Ishikawa (cell line): ENCODE measurements around the gene C12orf76.
A peak's percentile ranks its signal among the peaks of the same experiment; 100 is the strongest.

ENCODE experiments used
- CEBPB ChIP-seq: IDR thresholded peaks from 2 replicates; pipeline ENCODE4 v1.6.1; 2012
- CREB1 ChIP-seq: IDR thresholded peaks from 2 replicates; pipeline ENCODE4 v1.6.1; 2012; ENCODE audit warnings: low read depth
- EGR1 ChIP-seq: IDR thresholded peaks from 2 replicates; pipeline ENCODE4 v1.6.1; 2012
- EP300 ChIP-seq: IDR thresholded peaks from 2 replicates; pipeline ENCODE4 v1.6.1; 2012; ENCODE audit warnings: borderline replicate concordance
- FOXM1 ChIP-seq: IDR thresholded peaks from 2 replicates; pipeline ENCODE4 v1.6.1; 2012; ENCODE audit warnings: low read depth, borderline replicate concordance
- MAX ChIP-seq: IDR thresholded peaks from 2 replicates; pipeline ENCODE4 v1.6.1; 2012
- NFIC ChIP-seq: IDR thresholded peaks from 2 replicates; pipeline ENCODE4 v1.6.1; 2012
- RAD21 ChIP-seq: IDR thresholded peaks from 2 replicates; pipeline ENCODE4 v1.6.1; 2012; ENCODE audit warnings: low read depth
- TAF1 ChIP-seq: IDR thresholded peaks from 2 replicates; pipeline ENCODE4 v1.6.1; 2012; ENCODE audit warnings: low read depth, mild to moderate bottlenecking
- TCF12 ChIP-seq: IDR thresholded peaks from 2 replicates; pipeline ENCODE4 v1.6.1; 2012; ENCODE audit warnings: low read depth
- TEAD4 ChIP-seq: IDR thresholded peaks from 2 replicates; pipeline ENCODE4 v1.6.1; 2012
- USF1 ChIP-seq: IDR thresholded peaks from 2 replicates; pipeline ENCODE4 v1.6.1; 2012
- YY1 ChIP-seq: IDR thresholded peaks from 2 replicates; pipeline ENCODE4 v1.6.1; 2012; ENCODE audit warnings: low read depth
- ZBTB7A ChIP-seq: IDR thresholded peaks from 2 replicates; pipeline ENCODE4 v1.6.1; 2012; ENCODE audit warnings: low read depth
- TF ChIP-seq, protein P1 (sequence below): IDR thresholded peaks from 2 replicates; pipeline ENCODE4 v1.6.1; 2012; ENCODE audit warnings: low read depth, mild to moderate bottlenecking

The C12orf76 gene

DNA sequence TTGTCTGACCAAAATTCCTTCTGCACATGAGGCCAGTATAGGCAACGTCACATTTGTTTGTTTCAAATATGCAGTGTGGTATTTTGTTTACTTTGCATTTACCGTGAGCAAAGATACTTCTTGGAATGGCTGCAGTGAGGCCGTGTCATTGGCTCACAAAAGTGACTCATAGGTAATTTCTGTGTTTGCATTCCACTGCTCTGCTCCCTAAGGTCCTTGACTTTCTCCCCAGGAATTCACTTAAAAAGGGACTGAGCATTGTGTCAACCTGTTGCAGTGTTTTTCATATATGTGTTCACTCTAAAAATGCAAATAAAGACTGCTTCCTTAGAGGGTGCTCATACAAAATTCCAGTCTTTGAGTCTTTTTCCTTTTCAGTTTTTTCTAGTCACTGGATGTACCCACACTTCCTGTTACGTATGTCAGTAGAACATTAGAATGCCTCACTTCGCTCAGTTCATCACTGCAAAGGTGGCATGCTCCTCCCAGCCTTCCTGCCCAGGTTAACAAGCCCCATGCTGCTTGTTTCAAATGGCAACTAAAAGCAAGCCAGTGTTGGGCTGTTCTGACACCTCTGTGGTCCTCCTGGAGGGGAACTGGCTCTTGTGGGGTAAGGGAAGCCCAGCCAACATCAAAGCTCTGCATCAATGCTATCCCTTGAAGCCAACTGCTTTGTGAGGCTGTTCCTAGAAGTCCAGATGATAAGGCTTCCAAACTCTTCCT is 9.1 kb downstream of the C12orf76 start:
- TF ChIP-seq CEBPB (no peak), TCF12 (peak; percentile 35; the same call in 1 of the 2 replicates), RAD21 (no peak), MAX (peak; percentile 53; the same call in 1 of the 2 replicates), TEAD4 (peak; percentile 70; the same call in 1 of the 2 replicates), CREB1 (no peak), FOXM1 (peak; percentile 50; the same call in 1 of the 2 replicates)

DNA sequence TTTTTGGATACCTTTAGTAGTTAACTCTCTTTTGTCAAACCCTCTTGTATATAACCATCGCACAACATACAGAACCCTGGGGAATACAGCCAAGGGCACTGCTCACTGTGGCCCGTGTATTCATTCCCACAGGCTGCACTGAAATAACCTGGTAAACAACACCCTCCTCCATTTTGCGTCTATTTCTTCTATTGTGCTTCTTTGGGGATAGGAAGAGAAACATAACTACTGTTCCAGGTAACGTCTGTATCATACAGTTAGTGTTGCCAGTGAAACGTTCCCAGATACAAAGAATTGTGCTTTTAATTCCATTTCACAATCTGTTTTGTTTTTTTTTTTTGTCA is 9.6 kb downstream of the C12orf76 start:
- no peak for TF ChIP-seq NFIC

GRCh38 chr12:110037315-110037714 is 11.0 kb downstream of the C12orf76 start:
- TF ChIP-seq EGR1 (no peak), CREB1 (no peak), FOXM1 (no peak), YY1 (no peak), TAF1 (no peak), TCF12 (no peak), USF1 (no peak), ZBTB7A (no peak), TEAD4 (no peak)
- TF ChIP-seq, protein P1, sequence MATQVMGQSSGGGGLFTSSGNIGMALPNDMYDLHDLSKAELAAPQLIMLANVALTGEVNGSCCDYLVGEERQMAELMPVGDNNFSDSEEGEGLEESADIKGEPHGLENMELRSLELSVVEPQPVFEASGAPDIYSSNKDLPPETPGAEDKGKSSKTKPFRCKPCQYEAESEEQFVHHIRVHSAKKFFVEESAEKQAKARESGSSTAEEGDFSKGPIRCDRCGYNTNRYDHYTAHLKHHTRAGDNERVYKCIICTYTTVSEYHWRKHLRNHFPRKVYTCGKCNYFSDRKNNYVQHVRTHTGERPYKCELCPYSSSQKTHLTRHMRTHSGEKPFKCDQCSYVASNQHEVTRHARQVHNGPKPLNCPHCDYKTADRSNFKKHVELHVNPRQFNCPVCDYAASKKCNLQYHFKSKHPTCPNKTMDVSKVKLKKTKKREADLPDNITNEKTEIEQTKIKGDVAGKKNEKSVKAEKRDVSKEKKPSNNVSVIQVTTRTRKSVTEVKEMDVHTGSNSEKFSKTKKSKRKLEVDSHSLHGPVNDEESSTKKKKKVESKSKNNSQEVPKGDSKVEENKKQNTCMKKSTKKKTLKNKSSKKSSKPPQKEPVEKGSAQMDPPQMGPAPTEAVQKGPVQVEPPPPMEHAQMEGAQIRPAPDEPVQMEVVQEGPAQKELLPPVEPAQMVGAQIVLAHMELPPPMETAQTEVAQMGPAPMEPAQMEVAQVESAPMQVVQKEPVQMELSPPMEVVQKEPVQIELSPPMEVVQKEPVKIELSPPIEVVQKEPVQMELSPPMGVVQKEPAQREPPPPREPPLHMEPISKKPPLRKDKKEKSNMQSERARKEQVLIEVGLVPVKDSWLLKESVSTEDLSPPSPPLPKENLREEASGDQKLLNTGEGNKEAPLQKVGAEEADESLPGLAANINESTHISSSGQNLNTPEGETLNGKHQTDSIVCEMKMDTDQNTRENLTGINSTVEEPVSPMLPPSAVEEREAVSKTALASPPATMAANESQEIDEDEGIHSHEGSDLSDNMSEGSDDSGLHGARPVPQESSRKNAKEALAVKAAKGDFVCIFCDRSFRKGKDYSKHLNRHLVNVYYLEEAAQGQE = no peak

GRCh38 chr12:110035534-110036104 is 12.7 kb downstream of the C12orf76 start:
- no peak for TF ChIP-seq TEAD4
- no peak for TF ChIP-seq NFIC
- no peak for TF ChIP-seq TAF1
- no peak for TF ChIP-seq FOXM1
- no peak for TF ChIP-seq YY1
- no peak for TF ChIP-seq EGR1
- no peak for TF ChIP-seq RAD21
- no peak for TF ChIP-seq CEBPB
- TF ChIP-seq EP300 = no peak
- TF ChIP-seq CREB1 = no peak
- no peak for TF ChIP-seq TCF12
- TF ChIP-seq, protein P1 = no peak
- no peak for TF ChIP-seq MAX
- no peak for TF ChIP-seq USF1
- no peak for TF ChIP-seq ZBTB7A

DNA sequence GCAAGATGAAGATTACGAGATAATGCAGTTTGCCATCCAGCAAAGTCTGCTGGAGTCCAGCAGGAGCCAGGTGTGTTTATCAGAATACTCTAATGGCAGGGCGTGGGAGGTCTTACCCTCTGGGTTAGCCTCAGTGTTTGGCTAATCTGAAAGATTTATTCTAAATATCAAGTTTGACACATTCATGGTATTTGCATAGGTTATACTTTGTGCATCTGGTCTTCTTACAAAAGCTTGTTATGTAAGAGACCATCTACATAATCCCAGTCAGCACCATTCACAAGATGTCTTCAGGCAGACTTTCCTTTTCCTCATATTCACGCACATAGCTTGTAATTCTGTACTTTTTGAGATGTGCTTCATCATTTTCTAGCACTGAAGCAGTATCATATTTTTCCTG is 14.4 kb downstream of the C12orf76 start:
- TF ChIP-seq NFIC = no peak
- TF ChIP-seq YY1 = no peak
- no peak for TF ChIP-seq EP300
- TF ChIP-seq TCF12 = no peak
- no peak for TF ChIP-seq USF1
- TF ChIP-seq, protein P1 = no peak
- no peak for TF ChIP-seq FOXM1
- no peak for TF ChIP-seq ZBTB7A
- no peak for TF ChIP-seq TAF1
- no peak for TF ChIP-seq CEBPB
- TF ChIP-seq RAD21 = no peak
- TF ChIP-seq TEAD4 = no peak
- TF ChIP-seq CREB1 = no peak
- no peak for TF ChIP-seq MAX
- no peak for TF ChIP-seq EGR1
